SU-DHL-6 (cell line): ENCODE measurements around the gene GON4L.
"Not testable (repeated sequence)": the region's sequence is repeated elsewhere in the genome, so short reads cannot be mapped to it uniquely, and the experiment has no call there.

Experiments
- H2AFZ ChIP-seq: fragments of 200-600 bp; sonication (generic); 2 replicates; pipeline ENCODE4 v1.6.1; 2014; ENCODE audit warnings: low read depth, mild to moderate bottlenecking, moderate library complexity, mixed read lengths, antibody characterized with exemption, low read length; ENCODE audit not compliant: severe bottlenecking
- H3F3A ChIP-seq: fragments of 200-600 bp; shearing (Covaris generic); 2 replicates; pipeline ENCODE4 v1.6.0; 2016; ENCODE audit warnings: antibody characterized with exemption, mild to moderate bottlenecking; ENCODE audit not compliant: insufficient read depth
- H3K27ac ChIP-seq: fragments of 200-600 bp; sonication (generic); 2 replicates; pipeline ENCODE4 v1.5.1; 2016; ENCODE audit warnings: low read depth, mild to moderate bottlenecking, low read length, moderate library complexity, mixed read lengths
- H3K27me3 ChIP-seq: fragments of 200-600 bp; sonication (generic), shearing (Covaris generic); 2 replicates; pipeline ENCODE4 v1.6.0; 2014; ENCODE audit warnings: mild to moderate bottlenecking, low read length
- H3K36me3 ChIP-seq: fragments of 200-600 bp; sonication (generic); 2 replicates; pipeline ENCODE4 v1.6.1; 2014; ENCODE audit warnings: mild to moderate bottlenecking, low read length, mixed read lengths
- H3K4me2 ChIP-seq: fragments of 300-600, 200-600 bp; shearing (Covaris generic), sonication (generic); 2 replicates; pipeline ENCODE4 v1.6.0; 2014; ENCODE audit warnings: low read length, low read depth, mild to moderate bottlenecking; ENCODE audit not compliant: poor library complexity, severe bottlenecking
- H3K4me3 ChIP-seq: fragments of 200-600 bp; sonication (generic); 2 replicates; pipeline ENCODE4 v1.5.1; 2014; ENCODE audit warnings: antibody characterized with exemption, low read length, mild to moderate bottlenecking, mixed read lengths; ENCODE audit not compliant: insufficient read depth, poor library complexity, severe bottlenecking
- H3K79me2 ChIP-seq: fragments of 200-600 bp; sonication (generic); 2 replicates; pipeline ENCODE4 v1.6.1; 2014; ENCODE audit warnings: mild to moderate bottlenecking, low read length, moderate library complexity; ENCODE audit not compliant: insufficient read depth
- H3K9ac ChIP-seq: fragments of 200-600 bp; sonication (generic); 2 replicates; pipeline ENCODE4 v1.7.0; 2014; ENCODE audit warnings: mild to moderate bottlenecking, low read length
- H3K9me2 ChIP-seq: fragments of 200-600 bp; sonication (generic); replicated peaks from 2 replicates; pipeline ENCODE4 v1.6.1; 2014; ENCODE audit warnings: low read length; ENCODE audit not compliant: insufficient read depth
- H3K9me3 ChIP-seq: fragments of 200-600 bp; sonication (generic); 2 replicates; pipeline ENCODE4 v1.6.1; 2014; ENCODE audit warnings: low read length, mixed read lengths; ENCODE audit not compliant: insufficient read depth
- H4K20me1 ChIP-seq: fragments of 200-600 bp; sonication (generic); 2 replicates; pipeline ENCODE4 v1.6.1; 2014; ENCODE audit warnings: low read depth, mild to moderate bottlenecking, antibody characterized with exemption, low read length, moderate library complexity, mixed read lengths
- CTCF ChIP-seq: fragments of 200-600 bp; sonication (generic); IDR thresholded peaks from one replicate; pipeline ENCODE4 v1.5.1; 2017; ENCODE audit warnings: antibody characterized with exemption, mild to moderate bottlenecking, low read length, moderate library complexity; ENCODE audit not compliant: insufficient read depth, poor library complexity, severe bottlenecking
- EZH2phosphoT487 ChIP-seq: fragments of 200-600 bp; sonication (generic), shearing (Covaris generic); conservative IDR thresholded peaks from 2 replicates; pipeline ENCODE4 v1.6.1; 2018; ENCODE audit warnings: mild to moderate bottlenecking, antibody characterized with exemption, low read length, moderate library complexity, mixed read lengths

Gene GON4L

DNA sequence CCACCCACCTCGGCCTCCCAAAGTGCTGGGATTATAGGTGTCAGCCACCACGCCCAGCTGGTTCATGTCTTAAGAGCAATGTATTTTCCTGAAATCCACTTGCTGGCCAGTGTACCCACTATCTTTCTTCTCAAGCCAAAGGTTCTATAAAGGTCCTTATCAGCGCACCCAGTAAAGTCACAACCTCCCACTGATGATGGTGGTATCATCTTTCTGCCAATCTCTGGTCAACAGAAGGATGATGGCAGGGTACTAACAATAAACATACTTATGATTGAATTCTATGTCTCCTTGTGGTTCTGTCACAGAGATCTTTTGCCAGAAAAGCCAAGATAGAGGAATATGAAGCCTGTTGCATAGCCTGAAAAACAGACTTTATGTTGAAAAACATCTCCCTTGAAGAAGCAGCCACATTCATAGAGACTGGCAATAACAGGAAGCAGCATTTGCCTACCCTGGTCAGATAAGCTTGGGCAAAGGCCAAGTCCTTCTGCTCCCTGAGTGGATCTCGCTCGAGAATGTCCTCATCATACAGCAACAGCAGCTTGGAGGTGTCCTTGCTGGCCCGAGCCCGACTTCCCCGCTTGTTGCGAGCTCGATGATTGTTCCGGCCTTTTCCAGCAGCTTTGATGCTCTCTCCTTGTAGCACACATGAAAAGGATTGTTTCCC, 95.1 kb downstream of the GON4L start:
- Histone ChIP-seq H3K4me2 (no peak overlapping the region), H3K9me3 (no peaks in the 10 kb centered on the region), H3K36me3 (peaks cover 9% of the 10 kb centered on the region; the same call in 1 of the 2 replicates), H3K27ac (no peak overlapping the region), H3K9ac (no peak overlapping the region), H3K9me2 (no peaks in the 10 kb centered on the region), H4K20me1 (no peaks in the 10 kb centered on the region), H3F3A (no peaks in the 10 kb centered on the region), H3K27me3 (no peaks in the 10 kb centered on the region), H2AFZ (no peak overlapping the region), H3K79me2 (no peaks in the 10 kb centered on the region), H3K4me3 (no peak overlapping the region)
- no peak for TF ChIP-seq CTCF
- no peak for TF ChIP-seq EZH2phosphoT487

DNA sequence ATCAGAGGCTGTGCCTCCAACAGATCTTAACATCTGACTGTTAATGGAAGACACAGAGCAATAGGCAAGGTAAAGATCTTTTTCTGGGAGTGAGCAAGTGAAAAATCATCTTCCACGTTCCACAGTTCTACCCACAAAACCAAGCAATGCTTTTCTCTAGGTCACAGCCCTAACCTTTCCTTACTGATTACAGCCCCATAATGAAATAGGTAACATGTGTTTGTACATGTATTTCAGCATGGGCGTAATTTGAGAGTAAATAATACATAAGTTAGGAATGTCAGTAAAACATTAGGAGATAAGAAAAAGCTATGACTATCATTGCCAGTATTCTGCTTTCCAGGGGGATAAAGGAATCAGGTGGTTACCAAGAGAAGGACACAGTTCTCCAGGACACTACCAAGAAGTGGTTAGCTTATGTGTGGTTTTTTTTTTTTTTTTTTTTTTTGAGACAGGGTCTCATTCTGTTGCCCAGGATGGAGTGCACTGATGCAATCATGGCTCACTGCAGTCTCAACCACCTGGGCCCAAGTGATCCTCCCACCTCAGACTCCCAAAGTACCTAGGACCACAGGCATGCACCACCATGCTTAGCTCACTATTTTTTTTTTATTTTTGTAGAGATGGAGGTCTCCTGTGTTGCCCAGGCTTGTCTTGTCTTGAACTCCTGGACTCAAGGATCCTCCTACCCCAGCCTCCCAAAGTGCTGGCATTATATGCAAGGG, 96.1 kb downstream of the GON4L start:
- Histone ChIP-seq H3K27ac (no peak overlapping the region), H3K9ac (no peak overlapping the region), H3K79me2 (no peaks in the 10 kb centered on the region), H3K27me3 (no peaks in the 10 kb centered on the region), H3K36me3 (peaks cover 9% of the 10 kb centered on the region; the same call in 1 of the 2 replicates), H3F3A (no peaks in the 10 kb centered on the region), H4K20me1 (no peaks in the 10 kb centered on the region), H3K9me2 (no peaks in the 10 kb centered on the region), H3K9me3 (no peaks in the 10 kb centered on the region), H2AFZ (no peak overlapping the region), H3K4me2 (no peak overlapping the region), H3K4me3 (no peak overlapping the region)
- TF ChIP-seq EZH2phosphoT487 = no peak
- TF ChIP-seq CTCF = no peak

GRCh38 chr1:155759966-155760630, 96.9 kb downstream of the GON4L start:
- peaks cover 9% of the 10 kb centered on the region; the same call in 1 of the 2 replicates for H3K36me3 ChIP-seq
- H3K27ac ChIP-seq = no peak overlapping the region
- no peak overlapping the region for H3K9ac ChIP-seq

DNA sequence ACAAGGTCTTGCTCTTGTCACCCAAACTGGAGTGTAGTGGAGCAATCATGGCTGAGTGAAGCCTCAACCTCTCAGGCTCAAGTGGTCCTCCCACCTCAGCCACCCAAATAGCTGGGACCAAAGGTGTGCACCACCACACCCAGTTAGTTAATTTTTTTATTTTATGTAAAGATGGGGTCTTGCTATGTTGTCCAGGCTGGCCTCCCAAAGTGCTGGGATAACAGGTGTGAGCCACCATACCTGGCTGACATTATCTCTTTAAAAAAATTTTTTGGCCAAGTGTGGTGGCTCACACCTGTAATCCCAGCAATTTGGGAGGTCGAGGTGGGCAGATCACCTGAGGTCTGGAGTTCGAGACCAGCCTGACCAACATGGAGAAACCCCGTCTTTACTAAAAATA, 98.0 kb downstream of the GON4L start:
- H3K27ac ChIP-seq, H3K9ac ChIP-seq, H3K4me3 ChIP-seq, H3K9me2 ChIP-seq, H3K27me3 ChIP-seq, H3K36me3 ChIP-seq, H4K20me1 ChIP-seq, H3K4me2 ChIP-seq, H3K9me3 ChIP-seq, H3F3A ChIP-seq, H3K79me2 ChIP-seq, H2AFZ ChIP-seq: not testable (repeated sequence)

More at GRCh38 chr1:155759966-155760630, 96.9 kb downstream of the GON4L start:
- no peaks in the 10 kb centered on the region for H3K9me3 ChIP-seq
- H3K27me3 ChIP-seq = no peaks in the 10 kb centered on the region
- no peaks in the 10 kb centered on the region for H3F3A ChIP-seq
- H4K20me1 ChIP-seq = no peaks in the 10 kb centered on the region
- H3K4me3 ChIP-seq = no peak overlapping the region
- TF ChIP-seq EZH2phosphoT487 (no peak), CTCF (no peak)
- no peaks in the 10 kb centered on the region for H3K9me2 ChIP-seq
- H2AFZ ChIP-seq = no peak overlapping the region
- no peaks in the 10 kb centered on the region for H3K79me2 ChIP-seq
- no peak overlapping the region for H3K4me2 ChIP-seq

DNA sequence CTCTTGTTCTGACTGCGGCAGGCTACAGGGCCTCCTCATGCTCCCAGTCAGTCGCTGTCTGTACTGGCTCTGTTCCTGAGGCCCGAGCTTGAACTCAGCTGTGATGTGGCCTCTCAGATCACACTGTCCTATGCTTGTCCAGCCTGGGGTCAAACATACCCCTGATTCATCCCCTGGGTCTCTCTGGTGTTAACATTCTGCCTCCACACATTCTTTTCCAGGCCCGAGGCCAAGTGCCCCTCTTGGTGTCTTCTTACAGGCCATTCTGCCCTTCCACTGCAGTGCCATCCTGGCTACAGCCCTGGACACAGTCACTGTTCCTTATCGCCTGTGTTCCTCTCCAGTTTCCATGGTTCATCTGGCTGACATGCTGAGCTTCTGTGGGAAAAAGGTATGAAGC, 108.9 kb downstream of the GON4L start:
- H3K79me2 ChIP-seq, H3K4me3 ChIP-seq, H4K20me1 ChIP-seq, H3K9me2 ChIP-seq, H3K9ac ChIP-seq, H3K4me2 ChIP-seq, H3K27ac ChIP-seq, H3K9me3 ChIP-seq, H3K27me3 ChIP-seq, H2AFZ ChIP-seq, H3K36me3 ChIP-seq: not testable (repeated sequence)
- H3F3A ChIP-seq = peaks cover 14% of the 10 kb centered on the region
